ENCODE data around the gene SOWAHD. TPM values are rescaled to one million over a fixed set of nuclear protein-coding genes. Genes with fewer than 3 reads are reported as not detected.

Gene SOWAHD, protein sequence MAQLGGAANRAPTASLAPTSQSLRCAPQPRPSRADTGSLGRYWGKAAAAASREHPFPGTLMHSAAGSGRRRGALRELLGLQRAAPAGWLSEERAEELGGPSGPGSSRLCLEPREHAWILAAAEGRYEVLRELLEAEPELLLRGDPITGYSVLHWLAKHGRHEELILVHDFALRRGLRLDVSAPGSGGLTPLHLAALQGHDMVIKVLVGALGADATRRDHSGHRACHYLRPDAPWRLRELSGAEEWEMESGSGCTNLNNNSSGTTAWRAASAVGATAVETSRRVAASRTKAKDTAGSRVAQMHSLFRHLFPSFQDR
- total RNA-seq, result not detected in 2 replicates

DNA sequence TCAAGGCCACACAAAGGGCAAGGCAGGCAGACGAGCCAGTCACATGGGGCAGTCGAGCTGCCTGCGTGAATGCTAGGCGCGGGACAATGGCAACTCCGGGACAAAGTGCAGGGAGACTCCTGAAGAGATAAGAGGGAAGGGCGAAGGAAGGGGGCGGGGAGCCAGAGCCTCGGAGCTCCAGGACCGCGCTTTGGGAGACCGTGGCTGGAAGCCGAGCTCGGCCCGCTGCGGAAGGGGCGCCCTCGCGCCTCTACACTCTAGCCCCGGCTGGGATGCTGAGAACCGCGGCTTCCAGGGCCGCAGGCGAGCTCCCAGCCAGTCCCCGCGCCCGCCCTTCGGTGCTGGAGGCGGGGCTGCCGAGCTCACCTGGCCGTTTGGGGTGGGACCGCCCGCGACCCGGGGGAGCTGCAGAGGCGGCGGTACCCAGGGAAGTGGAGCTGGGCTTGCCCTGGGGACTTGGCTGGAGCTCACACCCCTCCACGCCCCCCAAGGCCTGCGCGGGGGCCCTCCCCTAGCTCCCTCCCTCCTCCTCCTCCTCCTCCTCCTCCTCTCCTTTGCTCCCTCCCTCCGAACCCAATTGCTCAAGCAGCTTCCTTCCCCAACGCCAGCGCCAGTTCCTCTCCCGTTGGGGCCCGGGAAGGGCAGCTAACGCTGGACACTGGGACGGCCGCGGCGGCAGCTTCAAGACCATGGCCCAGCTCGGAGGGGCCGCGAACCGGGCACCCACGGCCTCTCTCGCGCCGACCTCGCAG lies at the start of gene SOWAHD:
TSS of gene SOWAHD (plus strand) at position 610 of the 752 bp plus-strand sequence. CDS start at position 690, 80 bp downstream.
- DNase-seq (ENCODE audit: low read depth), result no peak
- no peak for TF ChIP-seq CTCF (conservative IDR thresholded peaks at IDR 0.05; ENCODE audit: low read depth, low read length)

DNA sequence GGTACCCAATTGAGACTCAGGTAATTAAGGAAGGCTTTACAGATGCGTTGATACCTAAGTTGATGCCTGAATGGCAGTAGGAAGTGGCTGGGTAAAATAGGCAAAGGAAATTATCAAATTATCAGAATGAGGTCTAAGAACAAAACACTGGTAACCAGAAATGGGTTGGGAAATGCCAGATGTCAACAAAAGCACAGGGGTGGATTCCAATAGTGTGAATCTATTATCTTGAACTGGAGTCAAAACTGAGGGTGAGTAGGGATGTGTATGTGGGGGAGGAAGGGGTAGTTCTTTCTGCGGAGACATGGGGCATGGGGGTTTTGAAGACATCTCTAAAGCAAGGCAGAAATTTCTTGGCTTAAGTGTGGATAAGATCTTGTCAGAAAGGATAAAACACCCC lies 49.5 kb upstream of the SOWAHD start:
- TF ChIP-seq CTCF (conservative IDR thresholded peaks at IDR 0.05; ENCODE audit: low read depth, low read length), result no peak
- no peak for DNase-seq (ENCODE audit: low read depth)
- no peak overlapping the region for H3K4me3 ChIP-seq (ENCODE audit: low read depth, low read length)

More for the DNA sequence above, at the start of gene SOWAHD:
- peak within 1 kb of the TSS; percentile 52 for H3K4me3 ChIP-seq (ENCODE audit: low read depth, low read length)

DNA sequence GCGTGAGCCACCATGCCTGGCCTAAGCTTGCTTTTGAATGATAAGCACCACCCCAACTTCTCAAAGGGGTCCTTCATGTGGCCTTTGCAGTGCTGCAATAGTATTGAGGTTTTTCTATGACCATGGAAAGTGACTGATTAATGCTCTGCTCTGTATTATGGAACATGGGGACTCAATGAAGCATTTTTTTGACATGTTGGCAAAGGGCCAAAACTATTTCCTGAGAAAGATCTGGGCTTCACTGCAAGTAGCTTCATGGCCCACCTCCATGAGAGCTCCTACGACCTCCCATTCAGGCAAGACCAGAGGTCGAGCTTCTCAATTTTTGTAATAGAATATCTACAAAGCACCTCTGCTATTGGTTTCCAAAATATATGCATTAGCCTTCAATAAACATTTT lies 48.8 kb upstream of the SOWAHD start:
- H3K4me3 ChIP-seq (ENCODE audit: low read depth, low read length), result no peak overlapping the region
- DNase-seq (ENCODE audit: low read depth), result no peak
- no peak for TF ChIP-seq CTCF (conservative IDR thresholded peaks at IDR 0.05; ENCODE audit: low read depth, low read length)

- no peak for DNase-seq (ENCODE audit: low read depth)
- no peak overlapping the region for H3K4me3 ChIP-seq (ENCODE audit: low read depth, low read length)
- no peak for TF ChIP-seq CTCF (conservative IDR thresholded peaks at IDR 0.05; ENCODE audit: low read depth, low read length)
Measured at GRCh38 chrX:119721487-119721886, 36.9 kb upstream of the SOWAHD start.

DNA sequence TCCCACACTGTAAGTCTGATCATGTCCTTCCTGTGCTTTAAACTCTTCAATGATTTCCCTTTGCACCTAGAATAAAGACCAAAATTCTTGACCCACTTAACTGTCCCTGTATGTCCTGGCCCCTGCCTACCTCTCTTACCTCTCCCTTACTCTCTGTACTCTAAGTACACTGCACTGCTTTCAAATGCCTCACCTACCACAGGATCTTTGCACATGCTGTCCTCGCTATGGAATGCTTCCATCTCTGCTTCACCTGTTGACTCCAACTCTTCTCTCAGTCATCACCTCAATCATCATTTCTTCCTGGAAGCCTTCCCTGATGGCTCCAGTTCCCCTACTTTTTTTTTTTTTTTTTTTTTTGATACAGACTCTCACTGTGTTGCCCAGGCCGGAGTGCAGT lies 36.5 kb upstream of the SOWAHD start:
- DNase-seq (ENCODE audit: low read depth), result no peak
- H3K4me3 ChIP-seq (ENCODE audit: low read depth, low read length), result no peak overlapping the region
- TF ChIP-seq CTCF (conservative IDR thresholded peaks at IDR 0.05; ENCODE audit: low read depth, low read length), result no peak

DNA sequence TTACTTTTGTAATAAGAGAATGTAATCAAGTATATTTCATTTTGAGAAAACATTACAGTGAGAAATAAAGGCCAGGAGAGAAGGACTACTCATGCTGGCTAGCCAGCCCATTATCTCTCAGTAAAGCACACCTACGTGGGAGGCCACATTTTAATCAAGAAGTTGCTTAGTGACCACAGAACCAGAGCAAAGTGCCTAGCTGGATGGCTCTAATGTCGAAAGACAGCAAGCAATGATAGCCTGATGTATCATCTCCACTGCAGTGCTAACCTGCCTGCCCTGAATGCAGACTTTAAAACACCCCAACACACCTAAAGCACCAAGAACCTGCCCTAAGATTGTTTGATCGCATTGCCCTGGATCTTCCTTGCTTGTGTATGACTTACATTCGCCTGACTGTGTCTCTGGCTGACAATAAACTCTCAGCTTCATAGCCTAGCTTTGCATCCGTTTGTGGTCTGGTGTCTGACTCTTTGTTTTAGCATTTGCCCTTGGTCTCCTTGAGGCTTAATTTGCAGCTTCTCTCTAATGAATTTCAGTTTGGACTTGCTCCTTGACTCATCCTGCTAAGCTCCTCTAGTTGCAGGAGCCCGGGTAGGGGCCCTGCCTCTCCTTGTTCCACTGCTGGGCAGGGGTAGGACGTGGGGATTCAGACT lies 31.4 kb upstream of the SOWAHD start:
- no peak overlapping the region for H3K4me3 ChIP-seq (ENCODE audit: low read depth, low read length)
- TF ChIP-seq CTCF (conservative IDR thresholded peaks at IDR 0.05; ENCODE audit: low read depth, low read length), result no peak
- no peak for DNase-seq (ENCODE audit: low read depth)
